HepG2 (cell line): ENCODE data around the gene TOB2. TPM values are rescaled to one million over a fixed set of nuclear protein-coding genes. Genes with fewer than 3 reads are reported as not detected.

Source experiments
- ATF1 ChIP-seq: IDR thresholded peaks from 2 replicates; pipeline ENCODE4 v1.6.1; 2016; ENCODE audit warnings: mild to moderate bottlenecking, control low read depth
- ATF7-NPFF ChIP-seq: sonication (generic); formaldehyde crosslinking; IDR thresholded peaks from 2 replicates; pipeline ENCODE4 v1.8.1; 2023; ENCODE audit warnings: mild to moderate bottlenecking, low read depth, missing genetic modification reagents, moderate library complexity
- DNMT1 ChIP-seq: sonication (generic); formaldehyde crosslinking; IDR thresholded peaks from 2 replicates; pipeline ENCODE4 v1.5.1; 2020; ENCODE audit warnings: mild to moderate bottlenecking, missing genetic modification reagents
- ESRRA ChIP-seq: sonication (generic); formaldehyde crosslinking; IDR thresholded peaks from 2 replicates; pipeline ENCODE4 v1.5.1; 2020; ENCODE audit warnings: mild to moderate bottlenecking, low read depth, missing genetic modification reagents
- GATAD1 ChIP-seq: IDR thresholded peaks from 2 replicates; pipeline ENCODE4 v1.6.1; 2016; ENCODE audit warnings: missing genetic modification reagents, missing compliant biosample characterization
- HMGXB3 ChIP-seq: sonication (generic); formaldehyde crosslinking; IDR thresholded peaks from 2 replicates; pipeline ENCODE4 v1.4.0; 2020; ENCODE audit warnings: missing genetic modification reagents, borderline replicate concordance
- NR1H2 ChIP-seq: sonication (generic); formaldehyde crosslinking; IDR thresholded peaks from 2 replicates; pipeline ENCODE4 v1.8.1; 2022; ENCODE audit warnings: low read depth, missing genetic modification reagents, borderline replicate concordance
- SALL1 ChIP-seq: sonication (generic); formaldehyde crosslinking; IDR thresholded peaks from 2 replicates; pipeline ENCODE4 v1.8.0; 2022; ENCODE audit warnings: mild to moderate bottlenecking, missing genetic modification reagents
- SAP130 ChIP-seq: IDR thresholded peaks from 2 replicates; pipeline ENCODE4 v1.6.1; 2016; ENCODE audit warnings: low read depth
- SMARCE1 ChIP-seq: fragments of 450-650 bp; IDR thresholded peaks from 2 replicates; pipeline ENCODE4 v1.6.1; 2017; ENCODE audit warnings: borderline replicate concordance
- TFAP4 ChIP-seq: sonication (generic); IDR thresholded peaks from 2 replicates; pipeline ENCODE4 v1.6.1; 2016; ENCODE audit warnings: low read depth, borderline replicate concordance
- U2AF1 ChIP-seq: fragments of 200-400 bp; formaldehyde crosslinking; optimal IDR thresholded peaks from 2 replicates; pipeline ENCODE3; 2017; ENCODE audit warnings: mild to moderate bottlenecking, low read depth, low read length
- ZNF281 ChIP-seq: sonication (generic); formaldehyde crosslinking; IDR thresholded peaks from 2 replicates; pipeline ENCODE4 v1.4.0; 2020; ENCODE audit warnings: missing genetic modification reagents, borderline replicate concordance
- ZNF34 ChIP-seq: sonication (generic); formaldehyde crosslinking; IDR thresholded peaks from 2 replicates; pipeline ENCODE4 v1.4.0; 2020; ENCODE audit warnings: mild to moderate bottlenecking, missing genetic modification reagents, borderline replicate concordance
- ZNF569 ChIP-seq: sonication (generic); formaldehyde crosslinking; IDR thresholded peaks from 2 replicates; pipeline ENCODE4 v1.5.0; 2020; ENCODE audit warnings: mild to moderate bottlenecking, missing genetic modification reagents, moderate library complexity, borderline replicate concordance
- ZNF577 ChIP-seq: sonication (generic); formaldehyde crosslinking; IDR thresholded peaks from 2 replicates; pipeline ENCODE4 v1.4.0; 2020; ENCODE audit warnings: mild to moderate bottlenecking, low read depth, missing genetic modification reagents, borderline replicate concordance
- ZNF678 ChIP-seq: sonication (generic); formaldehyde crosslinking; IDR thresholded peaks from 2 replicates; pipeline ENCODE4 v1.4.0; 2020; ENCODE audit warnings: mild to moderate bottlenecking, missing genetic modification reagents
- ZUFSP ChIP-seq: sonication (generic); formaldehyde crosslinking; IDR thresholded peaks from 2 replicates; pipeline ENCODE4 v1.9.0; 2021; ENCODE audit warnings: missing genetic modification reagents, mild to moderate bottlenecking, borderline replicate concordance
- polyA plus RNA-seq, 8 experiments: library from polyadenylated mRNA; depleted of rRNA in 3 of 8; stranded (reverse) in 7 of 8; unstranded in 1 of 8; fragments of >200 nt; fragmentation: Illumina TruSeq in 4 of 8; extraction: Trizol in 4 of 8; gene quantifications; 2 replicates each; pipeline versions ENCODE4 v1.2.1 to v1.2.3, GENCODE V29; 2011 to 2016; ENCODE audit warnings: low read depth in 4 of 8, missing spikeins in 1 of 8, mixed read lengths in 1 of 8; ENCODE audit not compliant: insufficient read depth in 1 of 8
- total RNA-seq, 5 experiments: library from RNA; depleted of rRNA; stranded (reverse); fragments of >200 nt; fragmentation: Illumina TruSeq; extraction: Trizol; gene quantifications; 2 replicates each; pipeline ENCODE4 v1.2.3, GENCODE V29; 2016; ENCODE audit warnings: low read depth in 1 of 5

Gene TOB2
- total and polyA plus RNA-seq, 2 of the 13 experiments (the other 11 are each of a cell fraction or from before 2014, with no cell fraction given): 12.2 to 13.7 TPM

- TF ChIP-seq GATAD1 (CRISPR knock-in tag) (peak; percentile 77), ZUFSP (no peak), ATF1 (CRISPR knock-in tag) (peak; percentile 50; the same call in 1 of the 2 replicates), DNMT1 (CRISPR knock-in tag) (peak; percentile 89; the same call in 1 of the 2 replicates), ZNF569 (CRISPR knock-in tag) (no peak), TFAP4 (no peak), U2AF1 (peak; percentile 62), HMGXB3 (CRISPR knock-in tag) (no peak), ZNF281 (no peak), SMARCE1 (no peak), SAP130 (CRISPR knock-in tag) (peak; percentile 10), ESRRA (CRISPR knock-in tag) (peak; percentile 84), ZNF678 (CRISPR knock-in tag) (0 out of 2 replicates have a peak, but pooled peaks have one; percentile 69), NR1H2 (CRISPR knock-in tag) (peak; percentile 20; the same call in 1 of the 2 replicates), ZNF577 (CRISPR knock-in tag) (0 out of 2 replicates have a peak, but pooled peaks have one; percentile 66), SALL1 (peak; percentile 1; the same call in 1 of the 2 replicates), ZNF34 (CRISPR knock-in tag) (peak; percentile 61; the same call in 1 of the 2 replicates), ATF7-NPFF (CRISPR knock-in tag) (peak; percentile 77)
Measured at GRCh38 chr22:41469218-41469851, 22.7 kb upstream of the TOB2 start (continued).
